HepG2 (cell line): Measurements from ENCODE around the gene CDC14B. TPM values are rescaled to one million over a fixed set of nuclear protein-coding genes. Genes with fewer than 3 reads are reported as not detected.
A peak's percentile ranks its signal among the peaks of the same experiment; 100 is the strongest.

Experiments used
- ATAD3A ChIP-seq: sonication (generic); formaldehyde crosslinking; IDR thresholded peaks from 2 replicates; pipeline ENCODE4 v1.4.0; 2020; ENCODE audit warnings: missing genetic modification reagents
- ATF2 ChIP-seq: sonication (generic); formaldehyde crosslinking; IDR thresholded peaks from 2 replicates; pipeline ENCODE4 v1.4.0; 2020; ENCODE audit warnings: missing genetic modification reagents
- DMAP1 ChIP-seq: IDR thresholded peaks from 2 replicates; pipeline ENCODE4 v1.6.1; 2016
- KDM4B ChIP-seq: sonication (generic); formaldehyde crosslinking; IDR thresholded peaks from 2 replicates; pipeline ENCODE4 v1.4.0; 2020; ENCODE audit warnings: missing genetic modification reagents
- MNT ChIP-seq: fragments of 450-650 bp; IDR thresholded peaks from 2 replicates; pipeline ENCODE4 v1.6.1; 2016
- PATZ1 ChIP-seq: sonication (generic); formaldehyde crosslinking; IDR thresholded peaks from 2 replicates; pipeline ENCODE4 v1.4.0; 2020; ENCODE audit warnings: missing genetic modification reagents
- PITX1 ChIP-seq: sonication (generic); formaldehyde crosslinking; IDR thresholded peaks from 2 replicates; pipeline ENCODE4 v1.5.1; 2020; ENCODE audit warnings: mild to moderate bottlenecking, missing genetic modification reagents
- YEATS4 ChIP-seq: sonication (generic); formaldehyde crosslinking; IDR thresholded peaks from 2 replicates; pipeline ENCODE4 v1.4.0; 2020; ENCODE audit warnings: missing genetic modification reagents, borderline replicate concordance
- ZBED4 ChIP-seq: sonication (generic); formaldehyde crosslinking; IDR thresholded peaks from 2 replicates; pipeline ENCODE4 v1.4.0; 2020; ENCODE audit warnings: missing genetic modification reagents, borderline replicate concordance
- ZFP82 ChIP-seq: sonication (generic); formaldehyde crosslinking; IDR thresholded peaks from 2 replicates; pipeline ENCODE4 v1.5.1; 2020; ENCODE audit warnings: mild to moderate bottlenecking, missing genetic modification reagents, borderline replicate concordance
- ZNF180 ChIP-seq: sonication (generic); formaldehyde crosslinking; IDR thresholded peaks from 2 replicates; pipeline ENCODE4 v1.4.0; 2020; ENCODE audit warnings: low read depth, missing genetic modification reagents, borderline replicate concordance
- ZNF224 ChIP-seq: sonication (generic); formaldehyde crosslinking; IDR thresholded peaks from 2 replicates; pipeline ENCODE4 v1.5.0; 2020; ENCODE audit warnings: mild to moderate bottlenecking, missing genetic modification reagents
- ZNF646 ChIP-seq: sonication (generic); formaldehyde crosslinking; IDR thresholded peaks from 2 replicates; pipeline ENCODE4 v1.9.0; 2021; ENCODE audit warnings: mild to moderate bottlenecking, missing genetic modification reagents
- ZNF788 ChIP-seq: sonication (generic); formaldehyde crosslinking; IDR thresholded peaks from 2 replicates; pipeline ENCODE4 v1.5.0; 2020; ENCODE audit warnings: mild to moderate bottlenecking, missing genetic modification reagents, borderline replicate concordance
- polyA plus RNA-seq, 8 experiments: library from polyadenylated mRNA; depleted of rRNA in 3 of 8; stranded (reverse) in 7 of 8; unstranded in 1 of 8; fragments of >200 nt; fragmentation: Illumina TruSeq in 4 of 8; extraction: Trizol in 4 of 8; gene quantifications; 2 replicates each; pipeline versions ENCODE4 v1.2.1 to v1.2.3, GENCODE V29; 2011 to 2016; ENCODE audit warnings: low read depth in 4 of 8, missing spikeins in 1 of 8, mixed read lengths in 1 of 8; ENCODE audit not compliant: insufficient read depth in 1 of 8
- total RNA-seq, 5 experiments: library from RNA; depleted of rRNA; stranded (reverse); fragments of >200 nt; fragmentation: Illumina TruSeq; extraction: Trizol; gene quantifications; 2 replicates each; pipeline ENCODE4 v1.2.3, GENCODE V29; 2016; ENCODE audit warnings: low read depth in 1 of 5

Gene CDC14B
- total and polyA plus RNA-seq, 2 of the 13 experiments (the other 11 are each of a cell fraction or from before 2014, with no cell fraction given) = 25.8 to 33.3 TPM

- no peak for TF ChIP-seq MNT
- TF ChIP-seq DMAP1 (CRISPR knock-in tag) = no peak
- no peak for TF ChIP-seq ZBED4 (CRISPR knock-in tag)
- no peak for TF ChIP-seq YEATS4
- TF ChIP-seq ZNF180 (CRISPR knock-in tag) = no peak
- no peak for TF ChIP-seq PATZ1 (CRISPR knock-in tag)
- TF ChIP-seq ZNF788 (CRISPR knock-in tag) = no peak
- no peak for TF ChIP-seq ZNF646 (CRISPR knock-in tag)
- TF ChIP-seq PITX1 (CRISPR knock-in tag) = no peak
- TF ChIP-seq ATF2 (CRISPR knock-in tag) = no peak
- TF ChIP-seq ZNF224 = no peak
- 0 out of 2 replicates have a peak, but pooled peaks have one; percentile 8 for TF ChIP-seq ZFP82 (CRISPR knock-in tag)
- TF ChIP-seq KDM4B (CRISPR knock-in tag) = no peak
- TF ChIP-seq ATAD3A (CRISPR knock-in tag) = no peak
Measured at GRCh38 chr9:96490534-96491078, 129.0 kb downstream of the CDC14B start (continued).
